SK-N-SH treated with all-trans-retinoic acid at 6 μM for 48 hours (cell line): ENCODE measurements around the gene ITPR2.

Experiments used
- ATAC-seq: fragments of 200-7000 bp; cut with Tn5 transposase; 3 replicates; pipeline ENCODE4 v1.9.1; 2020; ENCODE audit warnings: mild to moderate bottlenecking, moderate library complexity
- ARNTL ChIP-seq: fragments of 450-650 bp; formaldehyde crosslinking; IDR thresholded peaks from 2 replicates; pipeline ENCODE4 v1.5.0; 2020; ENCODE audit warnings: low read depth, mild to moderate bottlenecking, moderate library complexity, borderline replicate concordance
- CSRNP3 ChIP-seq: fragments of 250-450 bp; sonication (Bioruptor Pico); IDR thresholded peaks from 2 replicates; pipeline ENCODE4 v1.5.1; 2021; ENCODE audit warnings: mild to moderate bottlenecking, moderate library complexity
- ESRRG ChIP-seq: fragments of 250-450 bp; sonication (Bioruptor Pico); IDR thresholded peaks from 2 replicates; pipeline ENCODE4 v1.6.1; 2021; ENCODE audit warnings: mild to moderate bottlenecking
- GLIS3 ChIP-seq: fragments of 250-450 bp; sonication (Bioruptor Pico); IDR thresholded peaks from 2 replicates; pipeline ENCODE4 v1.5.0; 2020; ENCODE audit warnings: mild to moderate bottlenecking, moderate library complexity
- ISL1 ChIP-seq: fragments of 250-450 bp; sonication (Bioruptor Pico); IDR thresholded peaks from 2 replicates; pipeline ENCODE4 v2.1.2; 2022; ENCODE audit warnings: mild to moderate bottlenecking, moderate library complexity
- OSR1 ChIP-seq: fragments of 250-450 bp; sonication (Bioruptor Pico); IDR thresholded peaks from 2 replicates; pipeline ENCODE4 v1.8.0; 2022; ENCODE audit warnings: moderate library complexity, mild to moderate bottlenecking, inconsistent platforms
- RARB ChIP-seq: fragments of 250-450 bp; sonication (Bioruptor Pico); IDR thresholded peaks from 2 replicates; pipeline ENCODE4 v1.8.0; 2021; ENCODE audit warnings: mild to moderate bottlenecking, moderate library complexity
- SNAI2 ChIP-seq: fragments of 250-450 bp; sonication (Bioruptor Pico); IDR thresholded peaks from 2 replicates; pipeline ENCODE4 v1.5.0; 2020; ENCODE audit warnings: mild to moderate bottlenecking, moderate library complexity
- TCF4 ChIP-seq: fragments of 250-450 bp; sonication (Bioruptor Pico); IDR thresholded peaks from 2 replicates; pipeline ENCODE4 v1.8.0; 2021; ENCODE audit warnings: mild to moderate bottlenecking, moderate library complexity, borderline replicate concordance
- TOX ChIP-seq: fragments of 250-450 bp; sonication (Bioruptor Pico); IDR thresholded peaks from 2 replicates; pipeline ENCODE4 v1.8.0; 2021; ENCODE audit warnings: mild to moderate bottlenecking, moderate library complexity, borderline replicate concordance
- TSHZ2 ChIP-seq: fragments of 250-450 bp; sonication (Bioruptor Pico); IDR thresholded peaks from 2 replicates; pipeline ENCODE4 v1.5.0; 2020; ENCODE audit warnings: mild to moderate bottlenecking, moderate library complexity
- ZC3H10 ChIP-seq: fragments of 250-450 bp; sonication (Bioruptor Pico); IDR thresholded peaks from 2 replicates; pipeline ENCODE4 v1.5.1; 2021; ENCODE audit warnings: mild to moderate bottlenecking, moderate library complexity
- ZFP3 ChIP-seq: fragments of 250-450 bp; sonication (Bioruptor Pico); IDR thresholded peaks from 2 replicates; pipeline ENCODE4 v1.5.0; 2020; ENCODE audit warnings: mild to moderate bottlenecking, moderate library complexity
- ZFP30 ChIP-seq: fragments of 450-650 bp; formaldehyde crosslinking; IDR thresholded peaks from 2 replicates; pipeline ENCODE4 v1.5.0; 2022; ENCODE audit warnings: mild to moderate bottlenecking, moderate library complexity
- ZNF565 ChIP-seq: fragments of 450-650 bp; formaldehyde crosslinking; conservative IDR thresholded peaks from 2 replicates; pipeline ENCODE4 v1.5.0; 2020; ENCODE audit warnings: low read depth, mild to moderate bottlenecking, moderate library complexity
- ZNF70 ChIP-seq: fragments of 450-650 bp; formaldehyde crosslinking; IDR thresholded peaks from 2 replicates; pipeline ENCODE4 v1.5.0; 2020; ENCODE audit warnings: mild to moderate bottlenecking, moderate library complexity
- ZNF8 ChIP-seq: fragments of 450-650 bp; formaldehyde crosslinking; IDR thresholded peaks from 2 replicates; pipeline ENCODE4 v1.5.0; 2020; ENCODE audit warnings: mild to moderate bottlenecking, moderate library complexity
- TF ChIP-seq, protein P1 (sequence below): fragments of 250-450 bp; sonication (Bioruptor Pico); IDR thresholded peaks from 2 replicates; pipeline ENCODE4 v1.8.0; 2021; ENCODE audit warnings: low read depth, mild to moderate bottlenecking, moderate library complexity, borderline replicate concordance
- TF ChIP-seq, protein P2 (sequence below): fragments of 250-450 bp; sonication (Bioruptor Pico); IDR thresholded peaks from 2 replicates; pipeline ENCODE4 v1.8.0; 2020; ENCODE audit warnings: mild to moderate bottlenecking, moderate library complexity, borderline replicate concordance
- TF ChIP-seq, protein P3 (sequence below): fragments of 250-450 bp; sonication (Bioruptor Pico); IDR thresholded peaks from 2 replicates; pipeline ENCODE4 v1.5.1; 2020; ENCODE audit warnings: low read depth, mild to moderate bottlenecking, moderate library complexity

Gene ITPR2

DNA sequence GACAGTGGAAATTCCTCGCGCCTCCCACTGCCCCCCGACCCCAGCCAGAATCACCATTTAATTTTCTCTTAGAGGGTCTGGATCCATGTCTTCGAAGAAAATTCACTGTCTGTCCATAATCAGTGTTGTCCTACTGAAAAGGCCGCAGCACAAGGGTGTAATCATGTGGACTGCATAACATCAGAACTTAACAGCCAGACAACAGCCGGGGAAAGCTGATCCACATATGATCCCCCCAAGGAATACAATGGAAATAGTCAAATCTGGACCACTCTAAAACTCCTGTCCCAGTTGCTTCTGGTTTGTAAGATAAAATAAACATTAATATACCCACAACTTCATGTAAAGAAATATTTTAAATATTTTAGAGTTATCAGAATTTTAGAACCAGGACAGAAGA lies 460.1 kb downstream of the ITPR2 start:
- ATAC-seq = no peak

DNA sequence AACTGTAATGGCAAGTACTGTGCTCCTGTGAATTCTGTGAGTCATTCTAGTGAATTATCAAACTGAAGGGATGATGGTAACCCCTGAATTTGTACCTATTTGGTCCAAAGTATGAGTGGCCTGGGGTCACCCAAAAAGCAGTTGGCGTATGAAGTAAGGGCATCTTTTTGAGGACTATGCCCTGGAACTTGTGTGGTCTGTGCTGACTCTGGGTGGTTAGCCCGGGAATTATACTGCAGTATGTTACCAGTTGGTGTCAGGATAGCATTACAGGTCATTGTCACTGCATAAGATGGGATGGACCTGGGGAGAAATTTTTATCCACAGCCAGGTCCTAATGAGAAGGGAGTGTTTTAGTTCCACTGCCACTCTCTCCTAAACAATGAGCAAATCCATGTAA lies 462.9 kb downstream of the ITPR2 start:
- ATAC-seq = no peak; the same call in 2 of the 3 replicates
- TF ChIP-seq ZFP3 (CRISPR knock-in tag) = no peak
- TF ChIP-seq ISL1 (CRISPR knock-in tag) = no peak
- no peak for TF ChIP-seq ZC3H10 (CRISPR knock-in tag)
- TF ChIP-seq ARNTL (CRISPR knock-in tag) = no peak
- no peak for TF ChIP-seq ZNF70 (CRISPR knock-in tag)
- no peak for TF ChIP-seq CSRNP3 (CRISPR knock-in tag)
- no peak for TF ChIP-seq TOX (CRISPR knock-in tag)
- no peak for TF ChIP-seq ZNF565 (CRISPR knock-in tag)
- TF ChIP-seq TCF4 (CRISPR knock-in tag) = no peak
- no peak for TF ChIP-seq ESRRG (CRISPR knock-in tag)
- no peak for TF ChIP-seq RARB (CRISPR knock-in tag)
- TF ChIP-seq, protein P1, sequence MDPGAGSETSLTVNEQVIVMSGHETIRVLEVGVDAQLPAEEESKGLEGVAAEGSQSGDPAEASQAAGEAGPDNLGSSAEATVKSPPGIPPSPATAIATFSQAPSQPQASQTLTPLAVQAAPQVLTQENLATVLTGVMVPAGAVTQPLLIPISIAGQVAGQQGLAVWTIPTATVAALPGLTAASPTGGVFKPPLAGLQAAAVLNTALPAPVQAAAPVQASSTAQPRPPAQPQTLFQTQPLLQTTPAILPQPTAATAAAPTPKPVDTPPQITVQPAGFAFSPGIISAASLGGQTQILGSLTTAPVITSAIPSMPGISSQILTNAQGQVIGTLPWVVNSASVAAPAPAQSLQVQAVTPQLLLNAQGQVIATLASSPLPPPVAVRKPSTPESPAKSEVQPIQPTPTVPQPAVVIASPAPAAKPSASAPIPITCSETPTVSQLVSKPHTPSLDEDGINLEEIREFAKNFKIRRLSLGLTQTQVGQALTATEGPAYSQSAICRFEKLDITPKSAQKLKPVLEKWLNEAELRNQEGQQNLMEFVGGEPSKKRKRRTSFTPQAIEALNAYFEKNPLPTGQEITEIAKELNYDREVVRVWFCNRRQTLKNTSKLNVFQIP (CRISPR knock-in tag) = no peak

More for the DNA sequence above, 460.1 kb downstream of the ITPR2 start:
- TF ChIP-seq ZFP30 (CRISPR knock-in tag) (no peak), ARNTL (CRISPR knock-in tag) (no peak), SNAI2 (no peak), ZNF70 (CRISPR knock-in tag) (no peak), TOX (CRISPR knock-in tag) (no peak), CSRNP3 (CRISPR knock-in tag) (no peak), ZNF565 (CRISPR knock-in tag) (no peak), ZFP3 (CRISPR knock-in tag) (no peak), RARB (CRISPR knock-in tag) (no peak), ESRRG (CRISPR knock-in tag) (no peak), OSR1 (CRISPR knock-in tag) (no peak), TSHZ2 (CRISPR knock-in tag) (no peak), GLIS3 (CRISPR knock-in tag) (no peak), ZNF8 (CRISPR knock-in tag) (no peak)
- TF ChIP-seq, protein P2, sequence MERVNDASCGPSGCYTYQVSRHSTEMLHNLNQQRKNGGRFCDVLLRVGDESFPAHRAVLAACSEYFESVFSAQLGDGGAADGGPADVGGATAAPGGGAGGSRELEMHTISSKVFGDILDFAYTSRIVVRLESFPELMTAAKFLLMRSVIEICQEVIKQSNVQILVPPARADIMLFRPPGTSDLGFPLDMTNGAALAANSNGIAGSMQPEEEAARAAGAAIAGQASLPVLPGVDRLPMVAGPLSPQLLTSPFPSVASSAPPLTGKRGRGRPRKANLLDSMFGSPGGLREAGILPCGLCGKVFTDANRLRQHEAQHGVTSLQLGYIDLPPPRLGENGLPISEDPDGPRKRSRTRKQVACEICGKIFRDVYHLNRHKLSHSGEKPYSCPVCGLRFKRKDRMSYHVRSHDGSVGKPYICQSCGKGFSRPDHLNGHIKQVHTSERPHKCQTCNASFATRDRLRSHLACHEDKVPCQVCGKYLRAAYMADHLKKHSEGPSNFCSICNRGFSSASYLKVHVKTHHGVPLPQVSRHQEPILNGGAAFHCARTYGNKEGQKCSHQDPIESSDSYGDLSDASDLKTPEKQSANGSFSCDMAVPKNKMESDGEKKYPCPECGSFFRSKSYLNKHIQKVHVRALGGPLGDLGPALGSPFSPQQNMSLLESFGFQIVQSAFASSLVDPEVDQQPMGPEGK (CRISPR knock-in tag) = no peak
- TF ChIP-seq, protein P1 (CRISPR knock-in tag) = no peak
- TF ChIP-seq, protein P3, sequence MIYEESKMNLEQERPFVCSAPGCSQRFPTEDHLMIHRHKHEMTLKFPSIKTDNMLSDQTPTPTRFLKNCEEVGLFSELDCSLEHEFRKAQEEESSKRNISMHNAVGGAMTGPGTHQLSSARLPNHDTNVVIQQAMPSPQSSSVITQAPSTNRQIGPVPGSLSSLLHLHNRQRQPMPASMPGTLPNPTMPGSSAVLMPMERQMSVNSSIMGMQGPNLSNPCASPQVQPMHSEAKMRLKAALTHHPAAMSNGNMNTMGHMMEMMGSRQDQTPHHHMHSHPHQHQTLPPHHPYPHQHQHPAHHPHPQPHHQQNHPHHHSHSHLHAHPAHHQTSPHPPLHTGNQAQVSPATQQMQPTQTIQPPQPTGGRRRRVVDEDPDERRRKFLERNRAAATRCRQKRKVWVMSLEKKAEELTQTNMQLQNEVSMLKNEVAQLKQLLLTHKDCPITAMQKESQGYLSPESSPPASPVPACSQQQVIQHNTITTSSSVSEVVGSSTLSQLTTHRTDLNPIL = no peak
